HFF-Myc (cell line): ENCODE results near the gene FAM209B.

Experiments used
- DNase-seq: peaks from one replicate; pipeline ENCODE4 v3.0.0-alpha.2; 2011; ENCODE audit warnings: low read depth; ENCODE audit errors: extremely low read depth
- H3K4me3 ChIP-seq: replicated peaks from 2 replicates; pipeline ENCODE4 v1.5.1; 2011; ENCODE audit warnings: low read depth, mild to moderate bottlenecking, control low read depth, low read length
- CTCF ChIP-seq: IDR thresholded peaks from 2 replicates; pipeline ENCODE4 v1.5.1; 2012; ENCODE audit warnings: mild to moderate bottlenecking, low read depth, low read length, control low read depth; ENCODE audit errors: missing control alignments

Gene FAM209B

GRCh38 chr20:56565511-56565910 is 32.5 kb downstream of the FAM209B start:
- no peak for TF ChIP-seq CTCF
- H3K4me3 ChIP-seq, result no peak overlapping the region

GRCh38 chr20:56566621-56567020 is 33.6 kb downstream of the FAM209B start:
- H3K4me3 ChIP-seq, result no peak overlapping the region
- no peak for TF ChIP-seq CTCF
- DNase-seq, result no peak

More at GRCh38 chr20:56565511-56565910, 32.5 kb downstream of the FAM209B start:
- no peak for DNase-seq

- TF ChIP-seq CTCF, result no peak
- H3K4me3 ChIP-seq, result no peak overlapping the region
- DNase-seq, result no peak
Observed at GRCh38 chr20:56570832-56571231, 37.8 kb downstream of the FAM209B start.

- no peak for TF ChIP-seq CTCF
- H3K4me3 ChIP-seq, result no peak overlapping the region
- DNase-seq, result no peak
Observed at GRCh38 chr20:56572172-56572571, 39.1 kb downstream of the FAM209B start.

- H3K4me3 ChIP-seq, result no peak overlapping the region
- no peak for TF ChIP-seq CTCF
- DNase-seq, result no peak
Observed at GRCh38 chr20:56573986-56574385, 40.9 kb downstream of the FAM209B start.

GRCh38 chr20:56574531-56575142 is 41.6 kb downstream of the FAM209B start:
- no peak for TF ChIP-seq CTCF
- no peak for DNase-seq
- H3K4me3 ChIP-seq, result no peak overlapping the region

GRCh38 chr20:56575157-56575556 is 42.1 kb downstream of the FAM209B start:
- TF ChIP-seq CTCF, result no peak
- no peak for DNase-seq

More at GRCh38 chr20:56575157-56575556, 42.1 kb downstream of the FAM209B start:
- no peak overlapping the region for H3K4me3 ChIP-seq
